ENCODE results near the gene DGKD. TPM values are rescaled to one million over a fixed set of nuclear protein-coding genes. Genes with fewer than 3 reads are reported as not detected.
A peak's percentile ranks its signal among the peaks of the same experiment; 100 is the strongest.

DGKD gene
- polyA plus RNA-seq, 3 donors: 14.5 to 67.5 (median 16.6) TPM

- no peak for DNase-seq
- no peak overlapping the region for H3K4me3 ChIP-seq (replicated peaks in 1 of 3; ENCODE audit: low read depth in 2 of 3, low read length in 3 of 3)
- no peak overlapping the region for H2AFZ ChIP-seq (ENCODE audit: insufficient read depth, low read depth, low read length, poor library complexity, severe bottlenecking)
Measured at GRCh38 chr2:233422050-233422639, 67.9 kb downstream of the DGKD start.

More at GRCh38 chr2:233422050-233422639, 67.9 kb downstream of the DGKD start:
- peaks cover 59 to 79% of the 10 kb centered on the region in 2 donors for H3K36me3 Mint-ChIP-seq
- H3K36me3 ChIP-seq (replicated peaks in 1 of 2; ENCODE audit: control insufficient read depth in 1 of 2, insufficient read depth in 2 of 2, low read length in 2 of 2): peaks cover 27 to 85% of the 10 kb centered on the region in 2 donors
- peak overlapping the region in 1 of 2 donors; percentile 42 for H3K27ac ChIP-seq (ENCODE audit: low read depth in 1 of 2, low read length in 2 of 2)
- H3K79me2 ChIP-seq (ENCODE audit: insufficient read depth, low read length): peaks cover 99% of the 10 kb centered on the region
- H3K9me3 ChIP-seq (replicated peaks in 1 of 2; ENCODE audit: control insufficient read depth in 1 of 2, insufficient read depth in 1 of 2, low read length in 2 of 2): peaks cover 15 to 16% of the 10 kb centered on the region in 2 donors
- H3K27me3 ChIP-seq (ENCODE audit: control insufficient read depth in 2 of 2, insufficient read depth in 2 of 2, low read length in 2 of 2): no peaks in the 10 kb centered on the region
- no peaks in the 10 kb centered on the region for H3K27me3 Mint-ChIP-seq (ENCODE audit: low read depth in 3 of 3)
- peaks cover 39% of the 10 kb centered on the region for H3K4me1 Mint-ChIP-seq
- no peak overlapping the region for H3K4me2 ChIP-seq (replicated peaks; ENCODE audit: extremely low read depth, low read length, poor library complexity, severe bottlenecking)
- intact Hi-C loops (cut with micrococcal nuclease): no loop called here
- H4K20me1 ChIP-seq (ENCODE audit: insufficient read depth, low read length): peaks cover 98% of the 10 kb centered on the region
- H3K4me1 ChIP-seq (ENCODE audit: control insufficient read depth in 1 of 2, insufficient read depth in 2 of 2, low read length in 2 of 2): peaks cover 14 to 15% of the 10 kb centered on the region in 2 donors
- H3K27ac Mint-ChIP-seq: peak overlapping the region in 6 of 7 donors; percentile 34 to 87 (median 62)
- H3K9ac ChIP-seq (ENCODE audit: insufficient read depth, low read length, poor library complexity, severe bottlenecking): no peak overlapping the region
- H3K4me3 Mint-ChIP-seq: no peak overlapping the region
- 94% methylated on average over 12 of the region's 13 CpGs for WGBS (ENCODE audit: insufficient coverage)
- TF ChIP-seq CTCF (IDR thresholded peaks at IDR 0.05): no peak
- peaks cover 7 to 23% (median 15%) of the 10 kb centered on the region in 7 donors for H3K9me3 Mint-ChIP-seq
